ENCODE results near the gene CDC26. TPM values are rescaled to one million over a fixed set of nuclear protein-coding genes. Genes with fewer than 3 reads are reported as not detected.

CDC26 gene
- total RNA-seq, 1 experiment from 2014 or later = 32.4 TPM

DNA sequence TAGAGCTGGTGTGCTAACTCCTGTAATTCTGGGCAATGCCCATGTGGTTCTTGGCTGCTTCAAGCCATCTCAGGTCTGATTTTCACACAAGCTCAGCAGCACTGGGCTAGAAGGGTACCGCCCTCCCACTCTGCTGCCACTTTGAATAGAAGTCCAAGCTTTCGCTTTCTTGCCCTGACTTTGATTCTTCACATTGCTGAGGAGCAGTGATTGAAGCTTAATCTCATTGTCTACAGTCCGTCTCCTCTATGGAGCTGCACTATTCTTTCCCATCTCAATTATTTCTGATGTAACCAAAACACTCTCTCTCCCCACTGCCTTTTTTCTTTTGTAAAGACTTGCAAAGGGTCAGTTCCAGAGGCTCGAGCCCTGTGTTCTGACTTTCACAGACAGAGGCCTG is 40.7 kb upstream of the CDC26 start:
- Histone ChIP-seq H3K27me3 (ENCODE audit: low read length) (no peaks in the 10 kb centered on the region), H3K9ac (ENCODE audit: low read length) (no peak overlapping the region), H3K4me1 (ENCODE audit: insufficient read depth, low read length) (no peaks in the 10 kb centered on the region), H3K27ac (ENCODE audit: low read length) (no peak overlapping the region), H3K9me2 (replicated peaks; ENCODE audit: low read length) (no peaks in the 10 kb centered on the region), H3K4me2 (ENCODE audit: low read length) (no peak overlapping the region), H4K20me1 (ENCODE audit: low read length) (no peaks in the 10 kb centered on the region), H3K36me3 (ENCODE audit: low read depth, low read length) (no peaks in the 10 kb centered on the region), H3K79me2 (ENCODE audit: low read length) (no peaks in the 10 kb centered on the region), H3K9me3 (ENCODE audit: low read length) (no peaks in the 10 kb centered on the region), H3F3A (ENCODE audit: low read length, unreplicated experiment) (no peaks in the 10 kb centered on the region), H2AFZ (ENCODE audit: low read length) (no peak overlapping the region), H3K4me3 (ENCODE audit: low read length) (no peak overlapping the region)
- CTCF ChIA-PET = no interaction called here
- DNase-seq (no peak), ATAC-seq (no peak)
- BruUV-seq (replicated peaks) = no TSS peak
- intact Hi-C loops (cut with micrococcal nuclease) = no loop called here
- TF ChIP-seq EZH2phosphoT487 (IDR thresholded peaks at IDR 0.05; ENCODE audit: borderline replicate concordance, low read length) = no peak
- TF ChIP-seq EZH2 (IDR thresholded peaks at IDR 0.05; ENCODE audit: low read length, unreplicated experiment) = no peak
- TF ChIP-seq, protein P1, sequence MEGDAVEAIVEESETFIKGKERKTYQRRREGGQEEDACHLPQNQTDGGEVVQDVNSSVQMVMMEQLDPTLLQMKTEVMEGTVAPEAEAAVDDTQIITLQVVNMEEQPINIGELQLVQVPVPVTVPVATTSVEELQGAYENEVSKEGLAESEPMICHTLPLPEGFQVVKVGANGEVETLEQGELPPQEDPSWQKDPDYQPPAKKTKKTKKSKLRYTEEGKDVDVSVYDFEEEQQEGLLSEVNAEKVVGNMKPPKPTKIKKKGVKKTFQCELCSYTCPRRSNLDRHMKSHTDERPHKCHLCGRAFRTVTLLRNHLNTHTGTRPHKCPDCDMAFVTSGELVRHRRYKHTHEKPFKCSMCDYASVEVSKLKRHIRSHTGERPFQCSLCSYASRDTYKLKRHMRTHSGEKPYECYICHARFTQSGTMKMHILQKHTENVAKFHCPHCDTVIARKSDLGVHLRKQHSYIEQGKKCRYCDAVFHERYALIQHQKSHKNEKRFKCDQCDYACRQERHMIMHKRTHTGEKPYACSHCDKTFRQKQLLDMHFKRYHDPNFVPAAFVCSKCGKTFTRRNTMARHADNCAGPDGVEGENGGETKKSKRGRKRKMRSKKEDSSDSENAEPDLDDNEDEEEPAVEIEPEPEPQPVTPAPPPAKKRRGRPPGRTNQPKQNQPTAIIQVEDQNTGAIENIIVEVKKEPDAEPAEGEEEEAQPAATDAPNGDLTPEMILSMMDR (conservative IDR thresholded peaks at IDR 0.05; ENCODE audit: low read depth, low read length) = no peak
- POLR2A ChIA-PET (ENCODE audit: unreplicated experiment) = no interaction called here

DNA sequence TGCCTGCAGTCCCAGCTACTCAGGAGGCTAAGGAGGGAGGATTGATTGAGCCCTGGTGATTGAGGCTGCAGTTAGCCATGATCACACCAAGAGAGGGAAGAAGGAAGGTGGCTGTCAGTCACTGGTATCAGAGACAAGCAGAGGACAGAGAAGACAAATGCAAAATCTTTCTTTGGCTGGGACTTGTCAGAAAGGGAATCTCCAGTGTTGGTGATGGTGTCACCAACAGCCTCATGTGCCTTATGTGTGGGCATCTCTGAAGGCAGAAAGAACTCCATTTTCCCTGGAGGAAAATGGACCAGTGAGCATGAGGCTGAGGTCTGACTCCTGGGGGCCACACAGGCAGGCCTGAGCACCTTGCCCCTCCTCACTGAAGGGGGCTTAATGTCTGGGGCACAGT is 39.9 kb upstream of the CDC26 start:
- no peak overlapping the region for H3K4me3 ChIP-seq (ENCODE audit: low read length)
- H3K9me2 ChIP-seq (replicated peaks; ENCODE audit: low read length) = no peaks in the 10 kb centered on the region
- ChIA-PET POLR2A (ENCODE audit: unreplicated experiment) (no interaction called here), CTCF (no interaction called here)
- intact Hi-C loops (cut with micrococcal nuclease) = no loop called here
- no peaks in the 10 kb centered on the region for H3K4me1 ChIP-seq (ENCODE audit: insufficient read depth, low read length)
- DNase-seq (no peak), ATAC-seq (no peak)
- no peaks in the 10 kb centered on the region for H3K36me3 ChIP-seq (ENCODE audit: low read depth, low read length)
- no peaks in the 10 kb centered on the region for H3K9me3 ChIP-seq (ENCODE audit: low read length)
- no peak overlapping the region for H3K27ac ChIP-seq (ENCODE audit: low read length)
- no peak overlapping the region for H3K9ac ChIP-seq (ENCODE audit: low read length)
- H3K4me2 ChIP-seq (ENCODE audit: low read length) = no peak overlapping the region
- no peaks in the 10 kb centered on the region for H3K79me2 ChIP-seq (ENCODE audit: low read length)
- H3K27me3 ChIP-seq (ENCODE audit: low read length) = no peaks in the 10 kb centered on the region
- H4K20me1 ChIP-seq (ENCODE audit: low read length) = no peaks in the 10 kb centered on the region
- BruUV-seq (replicated peaks) = no TSS peak
- no peaks in the 10 kb centered on the region for H3F3A ChIP-seq (ENCODE audit: low read length, unreplicated experiment)
- TF ChIP-seq, protein P1 (conservative IDR thresholded peaks at IDR 0.05; ENCODE audit: low read depth, low read length) = no peak
- no peak for TF ChIP-seq EZH2phosphoT487 (IDR thresholded peaks at IDR 0.05; ENCODE audit: borderline replicate concordance, low read length)
- TF ChIP-seq EZH2 (IDR thresholded peaks at IDR 0.05; ENCODE audit: low read length, unreplicated experiment) = no peak
- H2AFZ ChIP-seq (ENCODE audit: low read length) = no peak overlapping the region

DNA sequence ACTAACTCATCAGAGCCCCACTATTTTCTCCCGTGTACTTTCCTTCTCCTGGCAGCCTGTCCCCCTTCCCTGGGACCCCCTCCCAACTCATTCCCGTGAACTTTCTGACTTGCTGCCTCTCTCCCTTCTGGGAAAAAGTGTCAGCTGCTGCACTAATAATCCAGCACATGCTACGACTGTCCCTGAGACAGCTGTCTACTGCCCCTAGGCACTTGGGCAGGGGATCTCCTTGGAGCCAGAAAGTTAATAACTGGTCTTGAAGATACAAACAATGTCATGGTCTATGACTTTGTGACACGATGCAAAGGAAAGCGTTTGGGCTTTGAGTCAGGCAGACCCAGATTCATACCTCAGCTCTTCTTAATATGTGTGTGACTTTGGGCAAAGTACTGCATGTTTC is 37.9 kb upstream of the CDC26 start:
- intact Hi-C loops (cut with micrococcal nuclease) = no loop called here
- BruUV-seq (replicated peaks) = no TSS peak

More for the DNA sequence above, 37.9 kb upstream of the CDC26 start:
- H2AFZ ChIP-seq (ENCODE audit: low read length) = no peak overlapping the region
- H3K79me2 ChIP-seq (ENCODE audit: low read length) = no peaks in the 10 kb centered on the region
- ATAC-seq (no peak), DNase-seq (no peak)
- no peaks in the 10 kb centered on the region for H4K20me1 ChIP-seq (ENCODE audit: low read length)
- no peak overlapping the region for H3K9ac ChIP-seq (ENCODE audit: low read length)
- no peak for TF ChIP-seq EZH2 (IDR thresholded peaks at IDR 0.05; ENCODE audit: low read length, unreplicated experiment)
- TF ChIP-seq, protein P1 (conservative IDR thresholded peaks at IDR 0.05; ENCODE audit: low read depth, low read length) = no peak
- H3K27me3 ChIP-seq (ENCODE audit: low read length) = no peaks in the 10 kb centered on the region
- CTCF ChIA-PET = interaction anchor here (0.6 kb wide), 1 partner anchor 274 kb away, joined by 3 read pairs; no protein-coding TSS in a partner anchor
- POLR2A ChIA-PET (ENCODE audit: unreplicated experiment) = no interaction called here
- H3K4me2 ChIP-seq (ENCODE audit: low read length) = no peak overlapping the region
- H3F3A ChIP-seq (ENCODE audit: low read length, unreplicated experiment) = no peaks in the 10 kb centered on the region
- H3K4me1 ChIP-seq (ENCODE audit: insufficient read depth, low read length) = no peaks in the 10 kb centered on the region
- H3K36me3 ChIP-seq (ENCODE audit: low read depth, low read length) = no peaks in the 10 kb centered on the region
- no peaks in the 10 kb centered on the region for H3K9me3 ChIP-seq (ENCODE audit: low read length)
- no peak overlapping the region for H3K27ac ChIP-seq (ENCODE audit: low read length)
- H3K4me3 ChIP-seq (ENCODE audit: low read length) = no peak overlapping the region
- H3K9me2 ChIP-seq (replicated peaks; ENCODE audit: low read length) = no peaks in the 10 kb centered on the region

All from PC-3 (cell line).